ENCODE measurements around the gene DNAH10.
"Not testable (repeated sequence)": the region's sequence is repeated elsewhere in the genome, so short reads cannot be mapped to it uniquely, and the experiment has no call there.

Gene DNAH10

GRCh38 chr12:123908884-123909725 lies 147.0 kb downstream of the DNAH10 start:
- no peak for DNase-seq (ENCODE audit: low read depth)

GRCh38 chr12:123910057-123910456 lies 148.0 kb downstream of the DNAH10 start:
- DNase-seq (ENCODE audit: low read depth): no peak

GRCh38 chr12:123910761-123911193 lies 148.7 kb downstream of the DNAH10 start:
- no peak for DNase-seq (ENCODE audit: low read depth)

GRCh38 chr12:123911672-123912409 lies 149.7 kb downstream of the DNAH10 start:
- not testable (repeated sequence) for DNase-seq (ENCODE audit: low read depth)

GRCh38 chr12:123912415-123913380 lies 150.6 kb downstream of the DNAH10 start:
- DNase-seq (ENCODE audit: low read depth): no peak

GRCh38 chr12:123914726-123915333 lies 152.7 kb downstream of the DNAH10 start:
- no peak for DNase-seq (ENCODE audit: low read depth)

GRCh38 chr12:123916729-123917128 lies 154.6 kb downstream of the DNAH10 start:
- DNase-seq (ENCODE audit: low read depth): no peak

GRCh38 chr12:123917337-123917850 lies 155.3 kb downstream of the DNAH10 start:
- DNase-seq (ENCODE audit: low read depth): no peak

- DNase-seq (ENCODE audit: low read depth): no peak
Observed at GRCh38 chr12:123919980-123920360, 157.9 kb downstream of the DNAH10 start.

GRCh38 chr12:123923038-123923437 lies 160.9 kb downstream of the DNAH10 start:
- no peak for DNase-seq (ENCODE audit: low read depth)

- DNase-seq (ENCODE audit: low read depth): no peak
Observed at GRCh38 chr12:123923927-123924326, 161.8 kb downstream of the DNAH10 start.

- no peak for DNase-seq (ENCODE audit: low read depth)
Observed at GRCh38 chr12:123924539-123924938, 162.4 kb downstream of the DNAH10 start.

- DNase-seq (ENCODE audit: low read depth): no peak
Observed at GRCh38 chr12:123928274-123928865, 166.3 kb downstream of the DNAH10 start.

GRCh38 chr12:123928897-123929296 lies 166.8 kb downstream of the DNAH10 start:
- DNase-seq (ENCODE audit: low read depth): no peak

GRCh38 chr12:123929946-123930583 lies 168.0 kb downstream of the DNAH10 start:
- no peak for DNase-seq (ENCODE audit: low read depth)

GRCh38 chr12:123931686-123932321 lies 169.7 kb downstream of the DNAH10 start:
- peak; percentile 13 for DNase-seq (ENCODE audit: low read depth)

- DNase-seq (ENCODE audit: low read depth): no peak
Observed at GRCh38 chr12:123933214-123933613, 171.1 kb downstream of the DNAH10 start.

GRCh38 chr12:123934016-123934620 lies 172.0 kb downstream of the DNAH10 start:
- no peak for DNase-seq (ENCODE audit: low read depth)

GRCh38 chr12:123934829-123935228 lies 172.7 kb downstream of the DNAH10 start:
- no peak for DNase-seq (ENCODE audit: low read depth)

GRCh38 chr12:123935956-123936355 lies 173.9 kb downstream of the DNAH10 start:
- DNase-seq (ENCODE audit: low read depth): no peak
